GM21367 (cell line): ENCODE data around the gene MT1E.
"Not testable (repeated sequence)": the region's sequence is repeated elsewhere in the genome, so short reads cannot be mapped to it uniquely, and the experiment has no call there.

Experiments
- ATAC-seq: cut with Tn5 transposase; IDR thresholded peaks from one replicate; pipeline ENCODE4 v1.9.1; 2021; ENCODE audit not compliant: unreplicated experiment

Gene MT1E

DNA sequence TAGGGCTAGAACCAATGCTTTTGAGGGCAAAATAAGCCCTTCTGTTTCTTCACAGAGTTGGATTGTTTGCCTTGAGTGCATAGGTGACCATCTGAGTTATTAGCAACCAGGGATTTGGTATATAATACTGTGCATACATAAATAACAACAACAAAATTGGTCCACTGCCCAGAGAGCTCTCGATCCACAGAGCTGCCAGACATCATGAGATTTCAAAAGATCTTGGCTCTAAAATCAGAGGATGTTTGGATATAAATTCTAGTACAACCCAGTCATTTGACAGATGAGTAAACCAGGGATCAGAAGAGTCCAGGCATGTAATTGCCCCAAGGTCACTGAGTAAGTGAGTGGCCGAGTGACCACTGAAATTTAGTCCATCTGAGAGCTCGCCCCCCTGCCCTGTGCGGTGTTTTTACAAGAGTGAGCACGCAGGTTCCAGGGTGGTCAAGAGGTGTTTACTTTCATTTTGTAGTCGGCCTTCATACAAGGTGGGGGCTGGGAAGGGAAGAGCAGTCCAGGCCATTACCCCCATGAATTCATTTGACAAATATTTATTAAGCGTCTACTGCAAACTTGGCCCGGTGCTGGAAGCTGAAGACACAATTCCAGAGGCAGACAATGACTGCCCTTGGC is 19.0 kb upstream of the MT1E start:
- ATAC-seq: no peak

DNA sequence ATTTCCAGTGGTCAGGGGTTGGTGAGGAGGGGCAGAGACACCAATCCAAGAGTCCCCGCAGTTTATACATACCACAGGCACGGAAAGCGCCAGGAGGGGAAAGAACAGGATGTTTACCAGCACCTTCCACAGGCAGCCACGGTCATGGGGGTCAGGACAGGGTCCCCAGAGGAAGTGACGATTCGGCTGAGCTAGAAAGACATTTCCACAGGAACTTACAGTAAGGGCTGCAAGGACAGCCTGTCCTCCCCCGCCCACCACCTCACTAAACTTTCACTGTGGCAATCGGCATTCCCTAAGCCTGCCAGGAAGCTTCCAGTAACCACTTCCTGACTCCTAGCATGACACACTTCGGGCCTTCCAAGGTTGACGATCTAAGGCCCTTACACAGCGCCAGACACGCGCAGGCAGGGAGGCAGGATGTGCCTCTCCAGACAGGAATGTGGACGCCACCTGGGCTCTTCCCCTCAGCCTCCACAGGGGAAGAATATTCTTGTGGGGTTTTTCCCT is 18.4 kb upstream of the MT1E start:
- ATAC-seq: no peak

DNA sequence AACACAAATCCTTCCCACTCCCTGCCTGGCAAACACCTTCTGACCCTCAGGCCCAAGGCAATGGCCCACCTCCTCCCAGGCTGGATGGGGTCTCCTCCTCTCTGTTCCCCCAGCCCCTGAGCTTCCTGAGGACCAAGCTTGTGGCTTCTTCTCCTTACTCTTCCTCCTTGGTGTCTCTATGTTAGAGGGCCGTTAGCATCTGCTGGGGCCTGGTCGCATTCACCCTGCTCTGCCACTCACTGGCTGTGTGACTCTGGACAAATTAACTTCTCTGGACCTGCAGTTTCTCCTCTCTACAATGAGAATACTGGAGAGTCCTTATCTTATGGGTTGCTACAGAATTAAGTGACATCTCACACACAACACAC is 17.9 kb upstream of the MT1E start:
- no peak for ATAC-seq

DNA sequence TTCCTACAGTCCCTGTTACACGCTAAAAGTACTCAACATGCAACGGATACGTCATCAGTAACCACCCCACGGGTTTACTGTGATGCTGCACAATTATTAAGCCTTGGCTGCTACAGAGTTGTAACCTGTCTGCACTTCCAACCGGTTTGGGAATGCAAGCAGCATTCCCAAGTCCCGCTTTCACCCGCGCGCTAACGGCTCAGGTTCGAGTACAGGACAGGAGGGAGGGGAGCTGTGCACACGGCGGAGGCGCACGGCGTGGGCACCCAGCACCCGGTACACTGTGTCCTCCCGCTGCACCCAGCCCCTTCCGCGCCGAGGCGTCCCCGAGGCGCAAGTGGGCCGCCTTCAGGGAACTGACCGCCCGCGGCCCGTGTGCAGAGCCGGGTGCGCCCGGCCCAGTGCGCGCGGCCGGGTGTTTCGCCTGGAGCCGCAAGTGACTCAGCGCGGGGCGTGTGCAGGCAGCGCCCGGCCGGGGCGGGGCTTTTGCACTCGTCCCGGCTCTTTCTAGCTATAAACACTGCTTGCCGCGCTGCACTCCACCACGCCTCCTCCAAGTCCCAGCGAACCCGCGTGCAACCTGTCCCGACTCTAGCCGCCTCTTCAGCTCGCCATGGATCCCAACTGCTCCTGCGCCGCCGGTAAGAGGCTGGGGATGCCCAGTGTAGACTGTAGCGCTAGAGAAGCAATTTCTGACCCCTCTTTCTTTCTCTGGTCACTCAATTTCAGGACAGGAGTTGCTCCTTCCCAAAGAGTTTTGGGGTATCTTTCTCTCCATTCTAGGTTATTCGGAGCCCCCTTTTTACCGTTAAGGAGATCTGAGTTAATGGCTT is 17.3 kb upstream of the MT1E start, which contains the start of gene MT2A:
Gene MT2A (plus strand): TSS at position 542 of the 833 bp plus-strand sequence. CDS start 72 bp downstream, at position 614.
- peak; percentile 72 for ATAC-seq

DNA sequence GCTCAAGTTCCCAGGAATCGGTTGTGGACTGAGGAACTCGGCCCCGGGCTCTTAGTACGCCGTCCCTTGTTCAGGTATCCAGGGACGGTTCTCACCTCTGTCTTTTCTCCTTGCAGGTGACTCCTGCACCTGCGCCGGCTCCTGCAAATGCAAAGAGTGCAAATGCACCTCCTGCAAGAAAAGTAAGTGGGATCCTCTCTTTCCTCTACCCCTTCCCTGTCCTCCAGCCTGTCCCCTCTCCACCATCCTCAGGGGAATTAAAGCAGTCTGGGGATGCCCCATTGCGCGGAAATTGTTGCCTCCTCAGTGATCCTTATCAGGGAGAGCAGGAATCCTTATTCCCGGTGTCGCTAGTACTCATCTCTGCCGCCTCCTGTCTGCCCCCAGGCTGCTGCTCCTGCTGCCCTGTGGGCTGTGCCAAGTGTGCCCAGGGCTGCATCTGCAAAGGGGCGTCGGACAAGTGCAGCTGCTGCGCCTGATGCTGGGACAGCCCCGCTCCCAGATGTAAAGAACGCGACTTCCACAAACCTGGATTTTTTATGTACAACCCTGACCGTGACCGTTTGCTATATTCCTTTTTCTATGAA is 16.6 kb upstream of the MT1E start:
- ATAC-seq: no peak

DNA sequence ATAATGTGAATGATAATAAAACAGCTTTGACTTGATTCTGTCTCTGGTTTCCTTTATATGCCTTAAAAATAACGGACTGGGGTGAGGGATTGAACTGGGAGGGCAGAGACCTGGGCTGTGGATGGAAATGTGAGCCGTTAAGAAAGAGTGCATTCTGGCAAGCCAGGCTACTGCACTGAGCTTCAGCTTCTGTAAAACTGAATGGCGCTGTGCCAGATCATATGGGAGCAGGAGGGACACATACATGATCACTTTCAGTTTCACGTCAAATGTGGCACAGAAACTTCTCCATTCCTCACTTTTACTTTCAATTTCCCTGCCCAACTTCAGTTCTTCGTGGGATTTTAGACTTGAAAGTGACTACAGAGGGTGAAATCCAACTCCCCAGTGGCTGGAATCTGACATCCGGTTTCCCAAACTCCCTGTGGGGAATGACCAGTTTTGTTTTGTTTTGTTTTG is 16.1 kb upstream of the MT1E start:
- ATAC-seq: peak; percentile 40

DNA sequence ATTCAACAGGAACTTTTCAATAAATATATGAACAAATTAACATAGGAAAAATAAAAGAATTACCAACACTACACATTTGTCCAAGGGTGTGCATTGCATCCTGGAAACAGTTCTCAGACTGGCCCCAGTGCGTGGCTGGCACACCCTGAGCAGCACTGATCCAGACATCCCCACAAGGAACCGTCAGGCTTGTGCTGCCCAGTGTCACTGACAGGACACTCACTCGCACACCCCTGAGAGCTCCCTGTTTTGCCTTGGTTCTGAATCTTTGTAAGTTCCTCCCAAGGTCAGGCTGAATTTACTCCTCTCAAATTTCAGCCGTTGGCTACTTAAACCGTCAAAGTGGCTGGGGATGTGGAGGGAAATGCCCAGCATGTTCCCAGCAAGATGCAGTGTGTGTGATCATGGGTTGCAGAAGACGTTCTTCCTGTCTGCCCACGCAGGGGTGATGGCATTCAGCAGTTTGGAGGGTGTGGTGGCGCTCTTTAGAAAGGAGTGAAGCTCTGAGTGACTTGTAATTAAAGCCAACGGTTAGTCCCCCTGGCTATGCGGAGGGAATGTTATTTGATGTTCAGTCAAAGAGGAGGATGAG is 15.5 kb upstream of the MT1E start:
- ATAC-seq: no peak

DNA sequence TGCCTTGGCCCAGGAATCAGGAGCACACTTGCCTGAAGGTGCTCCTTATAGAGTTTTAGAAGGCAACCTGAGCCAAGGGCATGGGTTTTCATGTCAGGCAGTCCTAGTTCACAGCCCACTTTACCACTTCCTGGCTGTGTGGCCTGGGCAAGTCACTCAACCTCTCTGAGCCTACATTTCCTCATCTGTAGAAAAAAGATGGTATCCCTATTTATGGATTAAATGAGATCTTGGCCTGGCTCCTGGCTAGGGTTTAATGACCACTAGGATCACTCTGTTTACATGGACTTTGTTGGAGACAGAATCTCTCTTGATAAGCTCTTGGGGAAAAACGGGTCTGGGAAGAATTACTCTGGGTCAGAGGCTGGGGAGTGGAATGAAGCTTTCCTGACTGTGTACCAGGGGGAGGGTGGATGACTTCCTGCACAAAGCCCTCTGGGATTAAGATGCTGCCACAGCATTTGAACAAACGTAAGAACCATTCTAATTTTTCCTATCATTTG is 14.9 kb upstream of the MT1E start:
- no peak for ATAC-seq

DNA sequence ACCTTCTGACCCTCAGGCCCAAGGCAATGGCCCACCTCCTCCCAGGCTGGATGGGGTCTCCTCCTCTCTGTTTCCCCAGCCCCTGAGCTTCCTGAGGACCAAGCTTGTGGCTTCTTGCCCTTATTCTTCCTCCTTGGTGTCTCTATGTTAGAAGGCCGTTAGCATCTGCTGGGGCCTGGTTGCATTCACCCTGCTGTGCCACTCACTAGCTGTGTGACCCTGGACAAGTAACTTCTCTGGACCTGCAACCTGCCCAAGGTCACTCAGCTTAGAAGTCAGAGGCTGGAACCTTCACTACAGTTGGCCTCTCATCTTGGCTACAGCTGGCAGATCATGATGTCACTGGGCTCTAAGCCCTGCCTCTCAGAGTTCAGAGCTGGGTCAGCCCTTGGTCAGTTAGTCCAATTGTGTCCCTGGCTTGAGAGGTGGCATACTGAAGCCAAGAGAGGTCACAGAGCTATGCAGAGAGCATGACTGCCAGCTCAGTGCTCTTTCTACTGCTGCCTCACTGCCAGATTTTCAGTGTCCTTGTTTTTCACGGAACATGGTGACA is 14.2 kb upstream of the MT1E start:
- ATAC-seq: no peak

DNA sequence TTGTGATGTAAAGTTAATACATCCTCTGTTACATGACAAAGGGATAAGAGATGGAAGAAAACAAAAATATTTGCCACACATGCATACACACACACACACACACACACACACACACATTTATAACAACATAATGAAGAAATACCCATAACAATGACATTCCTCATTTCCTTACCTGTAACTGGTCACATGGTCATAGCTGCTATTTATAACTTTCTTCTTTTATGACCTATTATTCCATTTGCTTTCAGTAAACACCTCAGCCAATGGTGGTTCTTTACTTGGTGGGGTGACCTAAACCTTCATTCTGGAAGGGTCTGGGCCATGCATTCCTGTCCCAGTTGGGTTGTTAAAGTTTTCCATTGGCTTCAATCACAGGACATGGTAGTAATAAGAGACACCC is 11.9 kb upstream of the MT1E start:
- ATAC-seq: no peak

DNA sequence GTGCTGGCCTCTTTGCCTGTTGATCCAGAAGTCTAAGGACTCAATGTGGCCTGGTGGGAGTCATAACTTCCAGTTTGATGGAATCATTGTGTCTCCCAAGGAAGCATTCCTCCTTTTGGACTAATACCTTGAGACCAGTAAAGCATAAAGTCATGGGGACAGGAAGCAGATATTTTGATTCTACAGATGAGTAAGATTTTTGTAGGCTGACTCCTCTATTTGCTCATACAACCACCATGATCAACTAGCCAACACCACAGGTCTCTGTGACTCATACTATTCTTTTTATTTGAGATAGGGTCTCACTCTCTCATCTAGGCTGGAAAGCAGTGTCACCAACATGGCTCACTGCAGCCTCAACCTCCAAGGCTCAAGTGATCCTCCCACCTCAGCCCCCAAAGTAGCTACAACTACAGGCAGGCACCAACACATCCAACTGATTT is 11.0 kb upstream of the MT1E start:
- ATAC-seq: no peak

DNA sequence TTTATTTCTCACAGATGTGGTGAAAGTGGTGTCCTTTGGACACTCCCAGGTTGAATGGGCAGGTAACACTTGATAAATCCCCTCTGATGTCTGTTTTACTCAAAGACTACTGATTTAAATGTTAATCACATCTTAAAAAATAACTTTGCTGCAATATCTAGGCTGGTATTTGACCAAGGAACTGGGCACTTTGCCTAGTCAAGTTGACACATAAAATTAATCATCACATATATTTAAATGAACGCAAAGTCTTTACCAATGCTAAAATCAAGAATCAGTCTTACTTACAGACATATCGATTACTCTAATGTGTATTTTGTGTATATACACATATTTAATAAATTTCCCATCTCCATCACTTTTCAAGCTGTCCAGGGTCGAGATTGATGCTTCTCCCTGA is 10.2 kb upstream of the MT1E start:
- ATAC-seq: no peak

DNA sequence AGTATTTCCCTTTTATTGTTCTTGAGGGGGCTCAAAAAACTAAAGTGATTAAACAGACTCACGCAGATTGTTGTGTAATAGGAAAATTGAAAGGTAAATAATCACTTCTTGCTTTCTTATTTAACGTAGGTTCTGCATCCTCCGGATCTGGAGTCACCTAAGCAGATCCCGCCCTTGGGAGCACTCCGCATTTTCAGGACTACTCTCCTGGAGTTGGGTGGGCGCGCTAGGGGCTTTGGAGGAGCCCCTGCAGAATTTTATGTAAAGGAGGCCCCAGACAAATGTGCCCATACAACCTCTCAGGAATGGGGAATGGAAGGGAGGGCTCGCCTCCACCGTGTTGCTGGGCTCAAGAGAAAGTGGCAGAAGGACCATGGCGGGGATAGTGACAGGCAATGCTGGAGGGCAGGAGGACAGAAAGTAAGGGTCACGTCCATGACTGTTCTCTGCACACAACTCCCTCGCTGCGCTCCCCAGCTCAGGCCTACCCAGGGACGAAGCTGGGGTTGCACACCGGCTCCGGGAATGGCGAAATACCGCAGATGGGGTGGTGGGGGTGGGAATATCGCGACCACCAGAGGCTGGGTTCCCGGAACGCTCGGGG is 8.9 kb upstream of the MT1E start:
- ATAC-seq: no peak

DNA sequence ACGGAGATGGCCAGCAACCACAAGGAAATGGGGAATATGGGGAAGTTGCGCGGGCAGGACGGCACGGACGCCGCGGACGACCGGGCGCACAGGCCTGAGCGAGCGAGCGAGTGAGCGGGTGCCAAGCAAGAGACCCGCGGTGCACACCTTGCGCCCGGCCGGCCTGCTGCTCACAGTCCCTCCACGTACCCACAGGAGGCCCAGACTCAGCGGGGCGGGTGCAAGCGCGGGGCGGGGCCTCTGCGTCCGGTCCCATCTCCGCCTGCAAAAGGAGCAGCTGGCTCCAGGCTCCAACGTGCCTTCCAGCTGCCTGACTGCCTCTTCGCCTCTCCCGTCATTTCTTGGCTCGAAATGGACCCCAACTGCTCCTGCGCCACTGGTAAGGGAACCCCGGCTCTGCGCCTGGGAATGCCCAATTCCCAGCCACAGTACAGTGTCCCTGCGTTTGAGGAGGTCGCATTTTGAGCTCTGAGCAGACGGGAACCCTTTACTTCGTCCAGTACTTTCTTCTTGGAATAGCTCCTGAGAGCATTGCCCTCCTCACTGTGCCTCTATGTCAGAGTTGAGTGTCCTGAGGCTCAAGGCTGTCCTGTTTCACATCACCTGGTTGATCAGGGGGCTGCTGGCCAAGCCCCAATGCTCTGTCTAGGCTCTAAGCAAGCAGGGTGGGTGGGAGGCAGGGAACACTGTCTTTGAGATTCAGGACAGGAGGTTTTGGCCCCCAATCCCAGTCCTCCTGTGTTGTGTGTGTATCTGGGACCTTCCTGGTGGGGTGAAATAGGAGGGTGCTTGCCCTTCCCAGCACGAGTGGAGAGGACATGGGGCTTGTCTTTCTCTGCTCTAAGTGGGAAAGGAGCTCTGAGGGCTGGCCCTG is 8.1 kb upstream of the MT1E start:
- no peak for ATAC-seq

DNA sequence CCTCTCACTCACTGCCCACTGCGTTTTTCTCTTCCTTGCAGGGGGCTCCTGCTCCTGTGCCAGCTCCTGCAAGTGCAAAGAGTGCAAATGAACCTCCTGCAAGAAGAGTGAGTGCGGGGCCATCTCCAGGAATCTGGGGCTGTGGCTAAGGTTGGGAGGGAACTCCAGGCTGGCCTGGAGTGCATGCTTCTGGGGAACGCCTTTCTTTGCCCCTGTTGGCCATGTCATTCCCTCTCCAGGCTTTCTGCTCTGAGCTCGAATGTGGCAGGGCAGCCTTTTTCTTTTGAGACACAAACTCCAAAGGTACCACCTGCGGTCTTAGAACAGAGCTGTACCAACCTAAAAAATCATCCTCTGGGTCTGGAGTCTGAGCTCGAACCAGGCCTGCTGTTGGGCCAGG is 7.4 kb upstream of the MT1E start:
- ATAC-seq: no peak

DNA sequence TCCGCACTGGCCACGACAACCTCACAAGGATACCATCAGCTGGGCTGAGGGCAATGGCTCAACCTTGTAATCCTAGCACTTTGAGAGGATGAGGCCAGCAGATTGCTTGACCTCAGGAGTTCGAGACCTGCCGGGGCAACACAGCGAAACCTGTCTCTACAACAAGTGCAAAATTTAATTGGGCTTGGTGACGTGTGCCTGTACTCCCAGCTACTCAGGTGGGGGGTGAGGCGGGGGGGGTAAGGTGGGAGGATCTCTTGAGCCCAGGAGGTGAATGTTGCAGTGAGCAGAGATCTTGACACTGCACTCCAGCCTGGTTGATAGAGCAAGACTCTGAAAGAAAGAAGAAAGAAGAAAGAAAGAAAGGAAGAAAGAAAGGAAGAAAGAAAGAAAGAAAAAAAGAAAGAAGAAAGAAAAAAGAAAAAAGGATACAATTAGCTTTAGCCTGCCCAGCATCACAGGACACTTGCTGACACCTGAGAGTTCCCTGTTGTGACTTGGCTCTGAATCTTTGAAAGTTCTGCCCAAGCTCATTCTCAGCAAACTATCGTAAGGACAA is 5.2 kb upstream of the MT1E start:
- ATAC-seq: no peak

DNA sequence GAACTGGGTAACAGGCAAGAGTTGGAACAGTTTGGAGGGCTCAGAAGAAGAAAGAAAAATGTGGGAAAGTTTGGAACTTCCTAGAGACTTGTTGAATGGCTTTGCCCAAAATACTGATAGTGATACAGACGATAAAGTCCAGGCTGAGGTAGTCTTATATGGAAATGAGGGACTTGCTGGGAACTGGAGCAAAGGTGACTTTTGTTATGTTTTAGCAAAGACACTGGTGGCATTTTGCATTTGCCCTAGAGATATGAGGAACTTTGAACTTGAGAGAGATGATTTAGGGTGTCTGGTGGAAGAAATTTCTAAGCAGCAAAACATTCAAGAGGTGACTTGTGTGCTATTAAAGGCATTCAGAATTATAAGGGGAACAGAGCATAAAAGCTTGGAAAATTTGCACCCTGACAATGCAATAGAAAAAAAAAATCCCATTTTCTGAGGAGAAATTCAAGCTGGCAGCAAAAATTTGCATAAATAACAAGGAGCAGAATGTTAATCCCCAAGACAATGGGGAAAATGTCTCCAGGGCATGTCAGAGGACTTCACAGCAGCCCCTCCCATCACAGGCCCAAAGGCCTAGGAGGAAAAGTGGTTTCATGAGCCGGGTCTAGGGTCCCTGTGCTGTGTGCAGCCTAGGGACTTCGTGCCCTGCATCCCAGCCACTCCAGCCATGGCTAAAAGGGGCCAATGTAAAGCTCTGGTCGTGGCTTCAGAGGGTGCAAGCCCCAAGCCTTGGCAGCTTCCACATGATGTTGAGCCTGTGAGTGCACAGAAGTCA is 3.7 kb upstream of the MT1E start:
- ATAC-seq: not testable (repeated sequence)

DNA sequence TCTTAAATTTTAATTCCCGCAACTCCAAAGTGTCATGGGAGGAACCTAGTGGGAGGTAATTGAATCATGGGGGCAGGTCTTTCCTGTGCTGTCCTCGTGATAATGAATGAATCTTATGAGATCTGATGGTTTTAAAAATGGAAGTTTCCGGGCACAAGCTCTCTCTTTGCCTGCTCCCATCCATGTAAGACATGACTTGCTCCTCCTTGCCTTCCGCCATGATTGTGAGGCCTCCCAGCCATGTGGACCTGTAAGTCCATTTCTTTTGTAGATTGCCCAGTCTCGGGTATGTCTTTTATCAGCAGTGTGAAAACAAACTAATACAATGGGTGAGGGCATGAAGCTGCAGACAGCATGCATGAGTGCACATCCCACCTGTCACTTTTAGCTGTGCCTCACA is 2.4 kb upstream of the MT1E start:
- ATAC-seq: not testable (repeated sequence)

DNA sequence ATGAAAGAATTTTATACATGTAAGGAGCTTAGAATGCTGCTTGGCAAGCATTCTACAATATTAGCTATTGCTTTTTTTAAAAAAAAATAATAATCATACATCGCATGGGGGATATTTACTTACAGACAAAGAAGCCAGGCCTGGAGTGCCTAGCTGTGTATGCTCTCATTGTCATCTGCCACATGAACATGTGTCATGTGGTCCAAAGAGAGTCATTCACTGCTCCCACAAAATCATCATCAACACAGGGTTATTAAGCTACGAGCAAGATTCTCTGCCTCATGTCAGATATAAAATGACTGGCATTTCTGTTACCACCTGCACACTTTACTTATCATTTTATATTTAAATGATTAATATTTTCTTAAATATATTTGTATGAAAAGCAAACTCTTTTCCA is 1.9 kb upstream of the MT1E start:
- ATAC-seq: no peak
